GM12892 (cell line): Measurements from ENCODE around the gene BLOC1S5.

Experiments
- POLR2A ChIP-seq: IDR thresholded peaks from 2 replicates; pipeline ENCODE4 v1.6.1; 2011; ENCODE audit warnings: low read depth, low read length, control low read depth
- POLR2AphosphoS5 ChIP-seq: IDR thresholded peaks from 2 replicates; pipeline ENCODE4 v1.6.1; 2011; ENCODE audit warnings: low read depth, low read length, control low read depth

- no peak for TF ChIP-seq POLR2A
- TF ChIP-seq POLR2AphosphoS5: no peak
These were observed 49.0 kb upstream of the BLOC1S5 start for GRCh38 chr6:8113131-8113654.
